ENCODE measurements around the gene ARRDC4.

DNA sequence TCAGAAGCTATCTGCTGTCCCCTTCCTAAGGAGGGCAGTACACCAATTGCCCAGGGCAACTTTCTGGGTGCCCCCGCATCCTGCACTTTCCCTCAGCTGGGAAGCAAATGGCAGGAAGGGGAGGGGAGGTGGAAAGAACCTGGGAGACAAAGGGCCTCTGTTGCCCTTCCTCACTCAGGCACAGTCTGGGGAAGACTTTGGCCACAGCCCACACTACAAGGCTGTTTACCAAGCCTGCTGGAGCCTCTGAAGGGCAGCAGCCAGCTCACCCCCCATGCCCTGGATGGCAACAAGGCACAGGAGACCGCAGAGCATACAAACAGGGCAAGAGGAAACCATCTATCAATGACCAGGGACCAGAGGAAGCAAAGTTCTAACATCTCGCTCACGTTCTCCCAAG, 42.4 kb downstream of the ARRDC4 start:
- TF ChIP-seq, protein P1, sequence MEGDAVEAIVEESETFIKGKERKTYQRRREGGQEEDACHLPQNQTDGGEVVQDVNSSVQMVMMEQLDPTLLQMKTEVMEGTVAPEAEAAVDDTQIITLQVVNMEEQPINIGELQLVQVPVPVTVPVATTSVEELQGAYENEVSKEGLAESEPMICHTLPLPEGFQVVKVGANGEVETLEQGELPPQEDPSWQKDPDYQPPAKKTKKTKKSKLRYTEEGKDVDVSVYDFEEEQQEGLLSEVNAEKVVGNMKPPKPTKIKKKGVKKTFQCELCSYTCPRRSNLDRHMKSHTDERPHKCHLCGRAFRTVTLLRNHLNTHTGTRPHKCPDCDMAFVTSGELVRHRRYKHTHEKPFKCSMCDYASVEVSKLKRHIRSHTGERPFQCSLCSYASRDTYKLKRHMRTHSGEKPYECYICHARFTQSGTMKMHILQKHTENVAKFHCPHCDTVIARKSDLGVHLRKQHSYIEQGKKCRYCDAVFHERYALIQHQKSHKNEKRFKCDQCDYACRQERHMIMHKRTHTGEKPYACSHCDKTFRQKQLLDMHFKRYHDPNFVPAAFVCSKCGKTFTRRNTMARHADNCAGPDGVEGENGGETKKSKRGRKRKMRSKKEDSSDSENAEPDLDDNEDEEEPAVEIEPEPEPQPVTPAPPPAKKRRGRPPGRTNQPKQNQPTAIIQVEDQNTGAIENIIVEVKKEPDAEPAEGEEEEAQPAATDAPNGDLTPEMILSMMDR (IDR thresholded peaks at IDR 0.05; ENCODE audit: insufficient read depth, low read length, poor library complexity, severe bottlenecking), result no peak
- no peak for TF ChIP-seq EZH2phosphoT487 (conservative IDR thresholded peaks at IDR 0.05; ENCODE audit: low read length)
